K562 (cell line): ENCODE data around the gene AMIGO3. TPM values are rescaled to one million over a fixed set of nuclear protein-coding genes. Genes with fewer than 3 reads are reported as not detected.

Experiments used
- CTBP1 ChIP-seq: fragments of 450-650 bp; IDR thresholded peaks from 2 replicates; pipeline ENCODE4 v1.6.1; 2016; ENCODE audit warnings: borderline replicate concordance
- ELF4 ChIP-seq: fragments of 450-650 bp; formaldehyde crosslinking; IDR thresholded peaks from 2 replicates; pipeline ENCODE4 v1.4.0; 2022; ENCODE audit warnings: missing genetic modification characterization
- ELK3 ChIP-seq: fragments of 450-650 bp; formaldehyde crosslinking; IDR thresholded peaks from 2 replicates; pipeline ENCODE4 v1.4.0; 2020; ENCODE audit warnings: mild to moderate bottlenecking
- EZH2 ChIP-seq: IDR thresholded peaks from 2 replicates; pipeline ENCODE4 v1.6.1; 2012; ENCODE audit warnings: low read depth, mild to moderate bottlenecking, inconsistent platforms, low read length, borderline replicate concordance
- FOS ChIP-seq: IDR thresholded peaks from 3 replicates; pipeline ENCODE4 v1.6.1; 2011; ENCODE audit not compliant: insufficient read length; ENCODE audit errors: extremely low read depth
- MCM5 ChIP-seq: fragments of 450-650 bp; IDR thresholded peaks from 2 replicates; pipeline ENCODE4 v1.6.1; 2016; ENCODE audit warnings: low read depth
- NCOR1 ChIP-seq: fragments of 450-650 bp; IDR thresholded peaks from 2 replicates; pipeline ENCODE4 v1.6.1; 2016; ENCODE audit warnings: mild to moderate bottlenecking, moderate library complexity
- POLR2A ChIP-seq: fragments of 450-650 bp; conservative IDR thresholded peaks from 2 replicates; pipeline ENCODE4 v1.6.1; 2016
- RERE ChIP-seq: sonication (generic); formaldehyde crosslinking; IDR thresholded peaks from 2 replicates; pipeline ENCODE4 v1.8.0; 2023; ENCODE audit warnings: missing genetic modification reagents, mild to moderate bottlenecking, borderline replicate concordance
- THAP12 ChIP-seq: fragments of 250-450 bp; sonication (Bioruptor Pico); IDR thresholded peaks from 2 replicates; pipeline ENCODE4 v1.9.0; 2021; ENCODE audit warnings: mild to moderate bottlenecking, inconsistent platforms
- TRIM28 ChIP-seq: fragments of 450-650 bp; IDR thresholded peaks from 2 replicates; pipeline ENCODE4 v1.6.1; 2017
- ZBED1 ChIP-seq: IDR thresholded peaks from 2 replicates; pipeline ENCODE4 v1.6.1; 2014
- ZBTB43 ChIP-seq: sonication (generic); formaldehyde crosslinking; IDR thresholded peaks from 2 replicates; pipeline ENCODE4 v1.8.0; 2023; ENCODE audit warnings: mild to moderate bottlenecking, missing genetic modification reagents
- ZBTB5 ChIP-seq: fragments of 450-650 bp; IDR thresholded peaks from 2 replicates; pipeline ENCODE4 v1.6.1; 2017; ENCODE audit warnings: antibody characterized with exemption
- ZFPM2 ChIP-seq: fragments of 250-450 bp; sonication (Bioruptor Pico); IDR thresholded peaks from 2 replicates; pipeline ENCODE4 v1.5.1; 2022; ENCODE audit warnings: mild to moderate bottlenecking
- ZNF586 ChIP-seq: fragments of 450-650 bp; formaldehyde crosslinking; conservative IDR thresholded peaks from 2 replicates; pipeline ENCODE4 v1.4.0; 2020; ENCODE audit warnings: mild to moderate bottlenecking, moderate library complexity
- ZNF77 ChIP-seq: fragments of 250-450 bp; sonication (Bioruptor Pico); IDR thresholded peaks from 2 replicates; pipeline ENCODE4 v1.5.0; 2020
- polyA plus RNA-seq, 8 experiments: library from polyadenylated mRNA; depleted of rRNA in 4 of 8; stranded (reverse) in 5 of 8; unstranded in 3 of 8; fragments of >200 nt; fragmentation: Nextera tagmentation in 2 of 8; fragmentation: Illumina TruSeq in 1 of 8; extraction: Ambion mirVana in 2 of 8; extraction: Trizol in 1 of 8; gene quantifications; 2 replicates each; pipeline versions ENCODE4 v1.2.1 to v1.2.3, GENCODE V29; 2011 to 2014; ENCODE audit warnings: inconsistent platforms in 1 of 8, missing spikeins in 1 of 8
- total RNA-seq, 7 experiments: library from RNA; depleted of rRNA in 6 of 7; stranded (reverse); fragments of >200 nt in 6 of 7; fragmentation: Illumina TruSeq in 2 of 7; extraction: Trizol in 2 of 7; gene quantifications; 2 replicates each; pipeline versions ENCODE4 v1.2.1 to v1.2.3, GENCODE V29; 2011 to 2021; ENCODE audit warnings: low replicate concordance in 1 of 7

Gene AMIGO3
- total and polyA plus RNA-seq, 9 of the 15 experiments (the other 6 are each of a cell fraction or from before 2014, with no cell fraction given), result 0.13 to 2.8 (median 0.44) TPM; not detected in 4

- TF ChIP-seq ZBTB5 (peak; percentile 98), MCM5 (no peak), ZNF77 (no peak), ZFPM2 (CRISPR knock-in tag) (no peak), ZBED1 (no peak), FOS (peak; percentile 46), TRIM28 (no peak), ZBTB43 (CRISPR knock-in tag) (peak; percentile 87), THAP12 (CRISPR knock-in tag) (no peak), CTBP1 (peak; percentile 63), POLR2A (peak; percentile 73), EZH2 (no peak), RERE (CRISPR knock-in tag) (no peak), ELK3 (CRISPR knock-in tag) (no peak), ELF4 (CRISPR knock-in tag) (no peak), ZNF586 (no peak), NCOR1 (no peak; the same call in 1 of the 2 replicates)
Observed at GRCh38 chr3:49723628-49724551, 4.4 kb upstream of the AMIGO3 start, which contains the start of gene GMPPB (continued).
